Measurements from ENCODE around the gene METAP1.
"Not testable (repeated sequence)": the region's sequence is repeated elsewhere in the genome, so short reads cannot be mapped to it uniquely, and the experiment has no call there.

METAP1 gene

DNA sequence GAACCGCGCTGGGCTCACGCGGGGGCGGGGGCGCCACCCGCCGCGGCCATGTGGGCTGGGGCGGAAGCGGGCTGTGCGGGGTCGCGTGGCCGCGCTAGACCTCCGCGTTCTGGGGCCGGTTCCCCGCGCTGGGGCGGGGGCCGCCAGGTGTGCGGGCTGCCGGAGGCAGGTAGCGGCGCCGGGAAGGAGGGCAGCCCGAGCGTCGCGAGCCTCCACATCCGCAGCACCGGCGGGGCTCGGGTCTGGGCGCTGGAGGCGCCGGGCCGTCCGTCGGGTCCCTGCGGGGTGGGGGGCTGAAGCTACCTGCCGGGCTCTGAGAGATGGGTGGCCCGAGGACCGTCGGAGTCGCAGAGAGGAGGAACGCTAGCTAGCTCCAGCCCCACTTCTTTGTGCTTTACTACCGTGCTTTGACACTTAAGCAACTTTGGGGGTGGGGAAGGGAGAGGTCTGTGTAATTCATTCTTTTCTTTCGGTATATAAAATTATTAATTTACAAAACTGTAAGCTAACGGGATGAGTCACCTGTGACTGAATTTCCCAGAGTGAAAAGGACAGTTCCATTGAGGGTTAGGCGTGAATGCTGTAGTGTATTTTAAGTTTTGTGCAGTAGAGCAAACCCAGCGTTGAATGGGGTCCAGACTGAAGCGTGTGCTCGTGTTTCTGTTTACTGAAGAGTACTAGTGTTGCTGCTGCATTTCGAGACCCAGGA, 689 bp downstream of the METAP1 start:
- no peak for DNase-seq (ENCODE audit: low read depth, low spot score)
- H3K4me3 ChIP-seq (ENCODE audit: low read length): peak overlapping the region; percentile 81

DNA sequence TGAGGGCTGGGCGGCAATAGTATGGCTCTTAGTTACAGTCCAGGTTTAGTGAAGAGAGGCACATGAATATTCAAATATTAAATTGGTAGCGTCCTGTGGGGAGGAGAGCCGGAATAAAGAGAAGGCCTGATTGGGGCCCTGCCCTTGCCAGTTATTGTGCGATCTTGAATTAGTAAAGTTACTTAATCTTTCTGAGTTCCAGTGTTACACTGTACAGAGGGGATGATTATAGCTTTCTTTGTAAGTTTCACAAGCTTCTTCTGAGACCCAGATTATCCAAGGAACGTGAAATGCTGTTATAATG, 1.2 kb downstream of the METAP1 start:
- peak overlapping the region; percentile 81 for H3K4me3 ChIP-seq (ENCODE audit: low read length)
- no peak for DNase-seq (ENCODE audit: low read depth, low spot score)

DNA sequence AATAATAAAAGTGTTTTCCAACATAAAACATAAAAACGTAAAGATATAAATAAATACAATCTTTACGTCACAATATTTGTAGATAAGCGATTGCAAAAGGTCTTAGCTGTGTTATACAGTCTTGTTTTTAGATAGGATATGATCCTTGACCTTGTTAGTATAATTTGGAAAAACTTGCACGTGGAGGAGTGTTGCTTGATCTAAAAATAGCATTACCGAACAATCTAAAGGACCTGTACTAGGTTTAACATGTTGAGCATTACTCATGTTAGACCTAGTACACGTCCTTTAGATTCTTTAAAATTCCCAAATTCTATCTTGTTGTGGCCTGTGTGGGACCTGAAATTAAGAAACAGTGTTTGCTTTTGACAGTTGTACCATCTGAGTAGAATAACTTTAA, 1.6 kb downstream of the METAP1 start:
- H3K4me3 ChIP-seq (ENCODE audit: low read length): no peak overlapping the region
- no peak for DNase-seq (ENCODE audit: low read depth, low spot score)

DNA sequence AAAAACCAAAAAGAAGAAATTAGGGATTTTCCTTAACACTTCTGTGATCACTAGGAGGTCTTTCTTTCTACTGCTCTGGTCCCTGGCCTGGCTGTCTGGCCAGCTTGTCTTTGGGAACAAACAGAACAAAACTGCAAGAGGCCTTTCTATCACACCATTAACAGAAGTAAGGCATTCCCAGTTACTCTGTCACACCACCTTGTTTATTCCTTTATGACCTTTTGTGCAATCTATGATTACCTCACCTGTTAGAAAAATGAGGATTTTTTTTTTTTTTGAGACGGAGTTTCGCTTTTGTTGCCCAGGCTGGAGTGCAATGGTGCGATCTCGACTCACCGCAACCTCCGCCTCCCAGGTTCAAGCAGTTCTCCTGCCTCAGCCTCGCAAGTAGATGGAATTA, 3.0 kb downstream of the METAP1 start:
- DNase-seq (ENCODE audit: low read depth, low spot score): no peak
- no peak overlapping the region for H3K4me3 ChIP-seq (ENCODE audit: low read length)

DNA sequence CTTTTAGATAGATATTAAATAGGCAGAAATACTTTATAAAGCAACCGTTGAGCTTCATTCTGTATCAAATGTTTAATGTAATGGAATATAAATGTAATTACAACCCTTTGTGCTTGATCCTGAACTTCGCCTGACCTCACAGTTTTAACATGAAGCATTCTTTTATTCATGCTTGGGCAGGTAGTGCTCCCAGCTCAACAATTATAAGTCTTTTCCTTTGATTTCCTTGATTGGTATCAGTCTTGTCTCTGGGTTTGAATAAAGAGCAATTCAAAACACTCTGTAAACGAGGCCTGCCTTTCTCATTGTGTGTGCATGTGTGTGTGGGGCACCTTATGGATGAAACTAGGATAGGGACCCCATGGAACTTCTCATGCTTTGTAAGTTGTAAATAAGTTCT, 6.8 kb downstream of the METAP1 start:
- DNase-seq (ENCODE audit: low read depth, low spot score): no peak

DNA sequence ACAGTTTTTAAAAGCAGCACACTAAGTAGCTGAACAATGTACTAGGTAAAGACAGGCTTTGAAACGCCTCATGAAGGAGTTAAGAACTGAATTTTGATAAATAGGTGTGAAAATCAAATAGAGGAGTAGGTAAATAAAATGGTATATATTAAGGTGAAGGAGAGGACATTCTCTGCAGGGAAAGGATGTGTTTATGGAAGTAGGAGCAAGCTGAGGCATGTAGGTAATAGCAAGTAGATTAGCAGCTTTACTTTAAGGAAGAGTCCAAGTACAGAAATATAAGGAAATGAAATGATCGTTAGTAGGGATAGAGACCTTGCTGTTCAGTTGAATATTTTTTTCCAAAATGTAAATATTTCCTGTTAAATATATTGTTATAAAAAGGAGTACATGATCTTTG, 12.5 kb downstream of the METAP1 start:
- DNase-seq (ENCODE audit: low read depth, low spot score): no peak
- H3K4me3 ChIP-seq (ENCODE audit: low read length): no peak overlapping the region

More for the DNA sequence above, 6.8 kb downstream of the METAP1 start:
- H3K4me3 ChIP-seq (ENCODE audit: low read length): no peak overlapping the region

DNA sequence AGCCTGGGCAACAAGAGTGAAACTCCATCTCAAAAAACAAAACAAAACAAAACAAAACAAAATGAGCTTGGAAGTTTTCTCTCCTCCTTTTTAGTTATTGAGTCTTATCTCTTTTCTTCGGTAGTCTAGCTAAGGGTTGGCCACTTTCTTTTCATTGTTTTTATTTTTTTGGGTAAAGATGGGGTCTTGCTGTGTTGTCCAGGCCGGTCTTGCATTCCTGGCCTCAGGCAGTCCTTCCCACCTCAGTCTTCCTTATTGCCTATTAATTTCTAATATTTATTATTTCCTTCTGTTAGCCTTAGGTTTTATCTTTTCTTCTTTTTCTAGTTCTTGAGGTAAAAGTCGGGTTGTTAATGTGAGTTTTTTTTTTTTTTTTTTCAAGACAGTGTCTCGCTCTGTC, 16.4 kb downstream of the METAP1 start:
- H3K4me3 ChIP-seq (ENCODE audit: low read length): no peak overlapping the region
- no peak for DNase-seq (ENCODE audit: low read depth, low spot score)

DNA sequence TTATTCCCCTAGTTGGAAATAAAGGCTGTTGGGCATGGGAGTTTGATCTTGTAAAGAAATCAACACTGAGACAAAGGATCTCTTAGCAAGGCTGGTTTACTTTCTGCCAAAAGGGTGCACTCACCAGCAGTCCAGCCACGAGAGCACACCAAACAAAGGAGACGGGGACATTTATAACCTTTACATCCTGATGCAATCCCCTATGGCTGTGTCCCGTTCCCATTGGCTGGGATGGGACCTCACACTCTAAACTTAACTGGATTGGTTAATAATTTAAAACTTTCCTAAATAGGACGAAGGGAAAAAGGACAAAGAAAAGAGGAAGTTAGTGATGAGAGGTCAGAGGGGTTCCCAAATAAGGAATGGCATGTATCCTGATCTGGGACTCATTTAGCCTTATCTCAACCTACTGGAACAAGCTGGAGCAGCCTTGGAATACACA, 17.9 kb downstream of the METAP1 start:
- DNase-seq (ENCODE audit: low read depth, low spot score): no peak
- H3K4me3 ChIP-seq (ENCODE audit: low read length): no peak overlapping the region

DNA sequence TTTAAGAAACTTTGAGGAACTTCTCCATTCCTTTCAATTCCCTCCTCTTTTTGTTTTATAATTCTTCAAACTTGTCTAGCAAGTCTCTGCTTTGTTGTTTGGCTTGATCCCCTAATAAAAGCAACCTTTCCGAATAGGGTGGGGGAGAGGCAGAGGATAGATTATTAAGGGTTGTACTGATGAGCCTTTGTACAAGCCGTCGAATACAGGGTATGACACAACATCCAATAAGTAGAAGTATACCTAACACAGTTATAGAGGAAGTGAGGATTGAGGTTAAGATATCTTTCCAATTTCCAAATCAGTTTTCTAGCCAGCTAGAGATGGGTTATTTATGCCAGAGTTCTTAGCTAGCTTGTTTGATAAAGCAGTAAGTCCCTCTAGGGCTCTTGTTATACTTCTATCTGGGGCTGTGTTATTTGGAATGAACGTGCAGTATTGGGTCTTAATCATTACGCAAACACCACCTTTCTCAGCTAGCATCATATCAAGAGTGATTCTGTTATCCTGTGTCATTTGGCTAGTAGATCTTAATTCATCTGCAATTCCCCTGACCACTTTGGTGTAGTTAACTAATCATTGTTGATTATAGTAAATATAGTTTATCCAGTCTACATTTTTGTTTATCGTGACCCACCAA, 18.5 kb downstream of the METAP1 start:
- no peak for DNase-seq (ENCODE audit: low read depth, low spot score)
- no peak overlapping the region for H3K4me3 ChIP-seq (ENCODE audit: low read length)

DNA sequence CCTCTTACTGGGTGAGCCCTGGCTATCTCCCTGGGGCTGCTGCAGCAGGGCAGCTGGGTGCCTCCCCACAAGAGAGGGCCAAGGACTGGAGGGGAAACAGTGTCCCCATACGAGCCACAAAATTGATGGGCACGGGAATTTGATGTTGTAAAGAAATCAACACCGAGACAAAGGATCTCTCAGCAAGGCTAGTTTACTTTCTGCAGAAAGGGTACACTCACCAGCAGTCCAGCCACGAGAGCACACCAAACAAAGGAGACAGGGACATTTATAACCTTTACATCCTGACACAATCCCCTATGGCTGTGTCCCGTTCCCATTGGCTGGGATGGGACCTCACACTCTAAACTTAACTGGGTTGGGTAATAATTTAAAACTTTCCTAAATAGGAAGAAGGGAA, 25.9 kb downstream of the METAP1 start:
- no peak for DNase-seq (ENCODE audit: low read depth, low spot score)
- no peak overlapping the region for H3K4me3 ChIP-seq (ENCODE audit: low read length)

DNA sequence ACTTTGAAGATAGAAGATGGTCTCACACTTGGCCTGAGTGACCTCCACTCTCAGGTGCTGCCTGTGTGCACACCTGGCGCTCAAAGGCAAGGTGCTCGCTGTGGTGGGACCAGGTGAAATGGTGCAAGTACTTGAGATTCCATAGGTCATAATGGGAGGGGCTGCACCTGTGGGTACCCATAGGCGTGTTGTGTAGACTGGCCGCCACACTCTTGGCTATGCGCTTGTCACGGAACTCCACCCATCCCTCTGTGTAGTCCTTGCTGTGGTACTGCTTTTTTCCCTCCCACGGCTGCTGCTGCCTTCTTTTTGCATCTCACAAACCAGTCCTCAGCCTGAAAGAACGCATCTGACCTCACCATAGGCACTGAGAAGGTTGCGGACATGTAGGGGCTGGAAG, 27.0 kb downstream of the METAP1 start:
- no peak for DNase-seq (ENCODE audit: low read depth, low spot score)
- no peak overlapping the region; the same call in 1 of the 2 replicates for H3K4me3 ChIP-seq (ENCODE audit: low read length)

DNA sequence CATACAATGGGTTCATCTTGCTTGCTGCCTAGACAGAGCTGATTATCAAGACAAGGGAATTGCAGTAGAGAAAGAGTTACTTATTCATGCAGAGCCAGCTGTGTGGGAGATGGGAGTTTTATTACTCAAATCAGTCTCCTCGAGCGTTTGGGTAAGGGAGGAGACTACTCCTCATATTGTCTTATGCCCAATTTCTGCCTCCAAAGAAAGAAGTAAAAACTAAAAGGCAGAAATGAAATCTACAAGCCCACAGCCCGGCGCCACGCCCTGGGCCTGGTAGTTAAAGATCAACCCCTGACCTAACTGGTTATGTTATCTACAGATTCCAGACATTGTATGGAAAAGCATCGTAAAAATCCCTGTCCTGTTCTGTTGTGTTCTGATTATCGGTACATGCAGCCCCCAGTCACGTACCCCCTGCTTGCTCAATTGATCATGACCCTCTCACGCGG, 28.3 kb downstream of the METAP1 start:
- not testable (repeated sequence) for H3K4me3 ChIP-seq (ENCODE audit: low read length); DNase-seq (ENCODE audit: low read depth, low spot score)

DNA sequence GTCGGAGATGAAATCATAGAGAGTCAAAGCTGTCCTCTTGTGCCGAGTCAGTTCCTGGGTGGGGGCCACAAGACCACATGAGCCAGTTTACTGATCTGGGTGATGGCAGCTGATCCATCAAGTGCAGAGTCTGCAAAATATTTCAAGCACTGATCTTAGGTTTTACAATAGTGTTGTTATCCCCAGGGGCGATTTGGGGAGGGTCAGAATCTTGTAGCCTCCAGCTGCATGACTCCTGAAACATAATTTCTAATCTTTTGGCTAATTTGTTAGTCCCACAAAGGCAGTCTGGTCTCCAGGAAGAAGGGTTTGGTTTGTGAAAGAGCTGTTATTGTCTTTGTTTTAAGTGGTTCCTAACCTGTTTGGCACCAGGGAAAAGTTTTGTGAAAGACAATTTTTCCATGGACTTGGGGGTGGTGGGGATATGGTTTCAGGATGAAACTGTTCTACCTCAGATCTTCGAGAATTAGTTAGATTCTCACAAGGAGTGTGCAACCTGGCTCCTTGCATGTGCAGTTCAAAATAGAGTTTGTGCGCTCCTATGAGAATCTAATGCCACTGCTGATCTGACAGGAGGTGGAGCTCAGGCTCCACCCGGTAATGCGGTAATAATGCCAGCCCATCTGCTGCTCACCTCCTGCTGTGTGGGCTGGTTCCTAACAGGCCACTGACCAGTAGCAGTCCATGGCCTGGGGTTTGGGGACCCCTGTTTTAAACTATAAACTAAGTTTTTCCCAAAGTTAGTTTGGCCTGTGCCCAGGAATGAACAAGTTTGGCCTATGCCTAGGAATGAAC, 29.2 kb downstream of the METAP1 start:
- H3K4me3 ChIP-seq (ENCODE audit: low read length): no peak overlapping the region
- no peak for DNase-seq (ENCODE audit: low read depth, low spot score)

DNA sequence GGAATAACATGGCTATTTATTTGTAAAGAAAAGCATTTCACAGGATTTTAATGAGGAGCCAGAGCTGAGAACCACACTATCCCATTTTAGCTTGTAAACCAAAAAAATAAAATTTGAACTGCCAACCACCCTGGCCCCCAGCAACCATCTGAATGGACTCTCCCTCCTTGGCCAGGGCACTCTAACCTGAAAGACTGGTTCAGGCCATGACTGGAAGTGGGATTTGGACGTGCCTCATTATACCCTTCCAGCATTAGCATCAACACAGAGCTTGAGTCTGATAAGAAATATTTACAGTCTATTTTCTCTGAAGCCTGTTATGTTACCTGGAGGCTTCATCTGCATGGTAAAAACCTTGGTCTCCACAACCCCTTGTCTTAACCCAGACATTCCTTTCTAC, 30.0 kb downstream of the METAP1 start:
- DNase-seq (ENCODE audit: low read depth, low spot score): no peak
- no peak overlapping the region for H3K4me3 ChIP-seq (ENCODE audit: low read length)

DNA sequence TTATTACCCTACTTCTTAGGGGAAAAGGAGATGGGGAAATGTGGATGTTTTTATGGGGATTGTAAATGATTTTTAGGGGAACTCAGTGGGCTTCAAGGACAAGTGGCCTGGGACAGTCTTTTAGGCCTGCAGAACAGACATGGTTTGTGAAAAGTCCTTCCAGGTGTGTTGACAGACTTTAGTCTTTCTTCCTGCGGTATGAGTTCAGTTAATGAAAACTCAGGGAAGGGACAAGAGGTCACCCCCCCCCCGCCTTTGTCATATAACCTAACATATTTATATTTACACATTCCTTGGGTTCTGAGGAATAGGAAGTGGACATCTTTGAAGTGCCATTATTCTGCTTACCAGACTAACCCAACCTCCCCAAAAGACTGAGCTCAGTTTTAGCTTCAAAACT, 31.8 kb downstream of the METAP1 start:
- DNase-seq (ENCODE audit: low read depth, low spot score): no peak
- no peak overlapping the region for H3K4me3 ChIP-seq (ENCODE audit: low read length)

DNA sequence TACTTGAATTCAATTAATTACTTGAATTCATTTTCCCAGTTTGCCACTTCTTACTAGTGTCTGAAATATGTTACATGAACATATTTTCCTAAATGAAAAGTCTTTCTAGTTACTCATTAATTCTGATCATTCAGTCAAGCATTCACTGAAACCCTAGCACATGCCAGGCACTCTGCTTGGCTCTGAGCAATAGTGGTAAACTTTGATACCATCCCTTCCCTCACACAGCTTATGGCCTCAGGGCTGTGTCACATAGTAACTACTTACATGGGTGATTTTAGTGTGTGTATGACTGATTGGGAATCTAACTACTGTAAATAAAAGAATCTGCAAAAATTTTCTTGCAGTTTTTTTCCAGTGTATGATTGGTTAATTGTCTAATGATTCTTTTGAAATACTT, 32.7 kb downstream of the METAP1 start:
- no peak overlapping the region for H3K4me3 ChIP-seq (ENCODE audit: low read length)
- no peak for DNase-seq (ENCODE audit: low read depth, low spot score)

DNA sequence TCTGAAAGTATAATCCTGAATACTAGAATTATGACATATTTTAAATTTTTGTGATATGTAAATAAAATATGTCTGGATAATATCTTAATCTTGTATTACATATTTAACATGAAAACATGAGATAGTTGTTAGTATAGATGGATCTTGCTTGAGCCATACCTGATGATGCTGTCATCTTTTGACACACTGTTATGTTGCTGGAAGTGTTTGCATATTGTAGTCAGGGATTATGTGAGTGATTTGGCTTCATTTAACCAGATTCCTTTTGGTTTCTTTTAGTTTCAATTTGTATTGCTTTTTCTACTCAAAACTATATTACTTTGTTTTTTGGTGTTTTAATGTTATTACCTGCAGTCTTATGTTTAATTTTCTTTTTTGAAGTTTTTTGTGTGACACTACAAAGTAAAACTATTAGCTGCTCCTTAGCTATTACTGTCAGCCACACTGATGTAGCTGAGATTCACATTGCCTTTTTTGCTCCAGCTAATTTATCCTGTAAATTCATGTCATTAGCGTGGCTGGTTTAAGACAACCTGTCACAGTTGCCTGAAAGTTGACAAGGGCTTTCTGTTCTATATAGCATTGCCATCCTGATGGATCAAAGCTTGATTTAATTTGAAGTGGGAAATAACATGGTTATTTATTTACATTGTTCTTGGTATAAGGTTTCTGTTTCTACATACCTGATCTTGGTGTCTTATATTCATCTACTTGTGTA, 33.7 kb downstream of the METAP1 start:
- no peak for DNase-seq (ENCODE audit: low read depth, low spot score)
- no peak overlapping the region for H3K4me3 ChIP-seq (ENCODE audit: low read length)

DNA sequence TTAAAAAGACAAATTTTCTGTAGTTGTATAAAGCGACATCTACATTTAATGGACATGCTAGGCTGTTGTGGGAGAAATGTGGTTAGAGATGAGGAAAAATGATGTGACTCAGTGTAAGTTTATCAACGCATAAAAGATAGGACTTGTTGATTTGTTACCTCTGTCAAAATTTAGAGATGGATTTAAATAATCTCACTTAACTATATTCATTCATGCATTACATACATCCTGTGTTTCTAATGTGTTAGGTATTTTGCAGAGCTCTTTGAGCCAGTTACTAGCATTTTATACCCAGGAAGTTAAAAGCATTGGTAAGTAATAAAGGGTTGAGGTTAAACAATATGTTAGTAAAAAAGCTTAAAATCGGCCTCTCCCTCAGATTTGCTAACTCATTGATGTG, 34.3 kb downstream of the METAP1 start:
- no peak for DNase-seq (ENCODE audit: low read depth, low spot score)
- no peak overlapping the region for H3K4me3 ChIP-seq (ENCODE audit: low read length)

DNA sequence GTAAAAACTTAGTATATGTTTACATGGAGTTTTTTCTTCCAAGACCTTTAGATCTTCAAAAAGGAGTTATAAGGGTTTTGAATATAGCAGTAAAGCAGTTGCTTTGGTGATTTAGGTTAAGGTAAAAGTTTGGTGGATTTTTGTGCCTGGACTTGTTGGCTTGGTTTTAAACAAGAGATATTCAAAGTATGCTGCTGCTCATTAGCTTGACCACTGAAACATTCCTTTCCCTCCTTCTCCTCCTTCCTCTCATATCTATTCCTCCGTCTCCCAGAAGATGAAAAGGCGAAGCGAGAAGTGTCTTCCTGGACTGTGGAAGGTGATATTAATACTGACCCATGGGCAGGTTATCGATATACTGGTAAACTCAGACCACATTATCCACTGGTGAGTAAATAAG, 38.4 kb downstream of the METAP1 start:
- no peak overlapping the region for H3K4me3 ChIP-seq (ENCODE audit: low read length)
- DNase-seq (ENCODE audit: low read depth, low spot score): no peak

DNA sequence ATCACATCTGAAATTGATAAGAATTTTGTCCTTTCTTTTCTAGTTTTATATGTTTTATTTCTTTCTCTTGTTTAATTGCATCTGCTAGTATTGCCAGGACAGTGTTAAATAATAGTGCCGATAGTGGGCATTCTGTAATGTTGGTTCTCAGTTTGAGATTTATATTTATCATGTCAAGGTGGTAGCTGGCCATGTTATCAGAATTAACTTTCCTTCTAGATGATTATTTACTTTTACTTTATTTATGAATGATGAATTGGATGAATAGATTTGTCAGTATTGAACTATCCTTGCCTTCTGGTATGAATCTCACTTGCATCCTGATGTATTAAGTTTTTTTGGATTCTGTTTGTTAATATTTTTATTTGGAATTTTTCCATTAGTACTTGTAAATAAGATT, 42.7 kb downstream of the METAP1 start:
- no peak for DNase-seq (ENCODE audit: low read depth, low spot score)
- H3K4me3 ChIP-seq (ENCODE audit: low read length): no peak overlapping the region
